ENCODE data around the gene ARIH1.
"Not testable (repeated sequence)": the region's sequence is repeated elsewhere in the genome, so short reads cannot be mapped to it uniquely, and the experiment has no call there.

ARIH1 gene, protein sequence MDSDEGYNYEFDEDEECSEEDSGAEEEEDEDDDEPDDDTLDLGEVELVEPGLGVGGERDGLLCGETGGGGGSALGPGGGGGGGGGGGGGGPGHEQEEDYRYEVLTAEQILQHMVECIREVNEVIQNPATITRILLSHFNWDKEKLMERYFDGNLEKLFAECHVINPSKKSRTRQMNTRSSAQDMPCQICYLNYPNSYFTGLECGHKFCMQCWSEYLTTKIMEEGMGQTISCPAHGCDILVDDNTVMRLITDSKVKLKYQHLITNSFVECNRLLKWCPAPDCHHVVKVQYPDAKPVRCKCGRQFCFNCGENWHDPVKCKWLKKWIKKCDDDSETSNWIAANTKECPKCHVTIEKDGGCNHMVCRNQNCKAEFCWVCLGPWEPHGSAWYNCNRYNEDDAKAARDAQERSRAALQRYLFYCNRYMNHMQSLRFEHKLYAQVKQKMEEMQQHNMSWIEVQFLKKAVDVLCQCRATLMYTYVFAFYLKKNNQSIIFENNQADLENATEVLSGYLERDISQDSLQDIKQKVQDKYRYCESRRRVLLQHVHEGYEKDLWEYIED
- 168 to 217 reads per million in 2 donors for total RNA-seq

DNA sequence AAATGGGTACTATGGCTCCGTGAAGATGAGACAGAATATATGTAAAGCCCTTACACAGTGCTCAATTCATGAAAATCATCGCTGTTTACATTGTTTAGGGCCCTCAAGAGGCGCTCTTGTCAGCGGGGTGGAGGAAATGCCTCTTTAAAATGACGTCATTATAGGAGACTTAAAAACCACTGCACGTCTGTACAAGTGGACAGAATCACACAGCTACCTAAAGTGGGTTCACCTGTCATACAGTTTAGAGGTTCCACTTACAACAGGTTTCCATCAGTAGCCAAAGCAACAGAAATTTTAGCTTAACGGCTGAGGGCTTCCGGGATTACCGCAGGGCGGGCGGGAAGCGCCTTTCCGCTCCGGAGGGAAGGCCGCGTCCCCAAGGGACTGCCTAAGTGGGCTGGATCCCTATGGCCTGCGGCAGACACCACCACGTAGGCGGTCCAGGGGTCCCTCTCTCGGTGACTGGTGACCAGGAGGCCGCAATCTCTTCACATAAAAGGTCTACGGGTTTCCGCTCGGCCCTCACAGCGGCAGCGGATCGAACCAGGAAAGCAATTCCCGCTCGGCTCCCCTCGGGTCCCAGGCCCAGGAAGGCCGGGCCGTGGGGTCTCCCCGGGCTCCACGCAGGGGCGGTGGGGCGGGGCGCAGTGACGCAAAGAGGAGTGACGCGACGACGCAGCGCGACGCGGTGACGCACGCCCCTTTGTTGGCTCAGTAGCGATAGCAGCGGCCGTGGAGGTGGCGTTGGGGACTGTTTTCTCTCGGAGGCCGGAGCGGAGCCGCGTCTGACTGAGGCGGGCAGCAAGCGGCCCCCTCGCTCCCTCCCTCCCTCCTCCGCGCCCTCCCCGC, at the start of gene ARIH1:
Gene ARIH1 (plus strand): TSS at position 717 of the 852 bp plus-strand sequence. CDS start 310 bp downstream, outside the sequence.
- DNase-seq = peak; percentile 96

DNA sequence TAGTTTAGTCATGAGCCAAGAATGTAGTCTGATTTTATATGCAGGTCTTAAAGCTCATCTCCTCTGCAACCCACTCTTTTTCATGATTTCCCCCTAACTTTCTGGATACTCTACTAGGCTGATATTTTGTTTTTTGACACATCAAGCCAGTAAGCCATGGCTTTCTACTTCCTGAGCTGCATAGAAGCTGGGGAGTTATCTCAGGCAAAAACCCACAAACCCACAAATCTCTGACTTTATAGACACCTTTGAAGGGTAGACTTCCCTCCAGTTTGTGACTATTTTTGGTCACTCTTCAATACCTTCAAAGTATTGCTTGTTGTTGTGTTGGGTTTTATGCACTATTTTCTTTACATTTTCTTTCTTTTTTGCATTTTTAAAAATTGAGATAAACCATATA, 47.4 kb upstream of the ARIH1 start:
- DNase-seq = no peak

DNA sequence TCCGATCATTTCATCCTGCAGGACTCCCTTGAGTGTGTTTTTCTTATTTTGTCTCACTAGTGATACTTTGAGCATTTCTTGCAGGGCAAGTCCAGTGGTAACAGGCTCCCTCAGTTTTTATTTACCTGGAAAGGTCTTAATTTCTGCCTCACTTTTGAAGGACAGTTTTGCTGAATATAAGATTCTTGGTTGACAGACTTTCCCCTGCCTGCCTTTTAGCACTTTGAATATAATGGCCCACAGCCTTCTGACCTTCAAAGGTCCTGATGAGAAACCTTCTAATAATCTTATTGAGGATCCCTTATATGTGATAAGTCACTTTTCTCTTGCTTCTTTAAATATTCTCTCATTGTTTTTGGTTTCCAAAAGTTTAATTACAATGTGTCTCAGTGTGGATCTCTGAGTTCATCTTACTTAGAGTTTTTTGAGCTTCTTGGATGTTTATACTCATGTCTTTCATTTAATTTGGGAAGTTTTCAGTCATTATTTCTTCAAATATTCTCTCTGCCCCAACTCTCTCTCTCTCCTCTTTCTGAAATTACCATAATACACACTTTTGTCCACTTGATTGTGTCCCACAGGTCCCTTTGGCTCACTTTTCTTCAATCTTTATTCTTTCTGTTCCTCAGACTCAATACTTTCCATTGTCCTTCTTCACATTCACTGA, 36.3 kb upstream of the ARIH1 start:
- no peak for DNase-seq

DNA sequence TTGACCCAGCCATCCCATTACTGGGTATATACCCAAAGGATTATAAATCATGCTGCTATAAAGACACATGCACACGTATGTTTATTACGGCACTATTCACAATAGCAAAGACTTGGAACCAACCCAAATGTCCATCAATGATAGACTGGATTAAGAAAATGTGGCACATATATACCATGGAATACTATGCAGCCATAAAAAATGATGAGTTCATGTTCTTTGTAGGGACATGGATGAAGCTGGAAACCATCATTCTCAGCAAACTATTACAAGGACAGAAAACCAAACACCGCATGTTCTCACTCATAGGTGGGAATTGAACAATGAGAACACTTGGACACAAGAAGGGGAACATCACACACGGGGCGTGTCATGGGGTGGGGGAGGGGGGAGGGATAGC, 31.3 kb upstream of the ARIH1 start:
- not testable (repeated sequence) for DNase-seq

DNA sequence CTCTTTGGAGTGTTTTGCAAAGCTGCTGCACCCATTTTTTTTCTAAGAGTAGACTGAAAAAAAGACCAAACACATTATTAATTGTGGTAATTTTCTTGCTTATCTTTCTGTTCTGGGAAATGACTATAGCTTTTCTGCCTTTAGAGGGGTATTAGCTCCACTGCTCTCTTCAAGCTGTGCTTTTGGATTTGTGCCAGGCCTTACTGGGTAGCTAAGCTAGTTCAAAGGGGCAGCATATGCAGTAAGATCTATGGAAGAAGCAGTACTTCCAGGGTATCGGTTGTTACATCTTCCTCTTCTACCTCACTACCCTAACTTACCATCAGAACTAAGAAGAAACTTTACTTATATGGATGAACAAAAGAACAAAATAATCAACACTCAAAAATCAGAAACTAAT, 28.7 kb upstream of the ARIH1 start:
- no peak for DNase-seq

DNA sequence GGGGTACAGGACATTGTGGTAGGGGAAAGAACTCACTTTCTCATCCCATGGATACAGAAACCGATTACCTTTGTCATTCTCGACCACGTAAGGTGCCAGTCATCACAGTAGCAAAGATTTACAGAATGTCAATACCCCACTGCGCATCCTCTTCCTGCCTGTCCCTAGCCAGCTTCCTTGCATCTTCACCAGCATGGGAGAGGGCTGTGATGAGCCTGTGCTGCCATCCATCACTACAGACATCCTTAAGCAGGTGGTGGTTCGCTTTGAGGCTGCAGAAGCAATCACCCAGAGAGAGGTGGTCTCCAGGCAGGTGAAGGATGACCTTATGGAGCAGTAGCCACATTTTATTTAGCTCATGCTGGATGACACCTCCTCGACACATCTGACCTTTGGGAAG, 23.3 kb upstream of the ARIH1 start:
- no peak for DNase-seq

DNA sequence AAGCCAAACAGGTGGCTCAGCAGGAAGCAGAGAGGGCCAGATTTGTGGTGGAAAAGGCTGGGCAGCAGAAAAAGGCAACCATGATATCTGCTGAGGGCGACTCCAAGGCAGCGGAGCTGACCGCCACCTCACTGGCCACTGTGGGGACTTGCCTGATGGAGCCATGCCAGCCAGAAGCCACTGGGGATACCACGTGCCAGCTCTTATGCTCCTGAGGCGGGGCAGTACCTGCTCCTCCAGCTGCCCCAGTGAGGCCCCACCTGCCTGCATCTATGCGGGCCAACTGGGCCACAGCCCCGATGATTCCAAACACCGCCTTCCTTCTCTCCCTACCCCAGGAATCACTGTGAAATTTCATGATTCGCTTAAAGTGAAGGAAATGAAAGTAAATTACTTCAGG, 22.9 kb upstream of the ARIH1 start:
- DNase-seq = no peak

DNA sequence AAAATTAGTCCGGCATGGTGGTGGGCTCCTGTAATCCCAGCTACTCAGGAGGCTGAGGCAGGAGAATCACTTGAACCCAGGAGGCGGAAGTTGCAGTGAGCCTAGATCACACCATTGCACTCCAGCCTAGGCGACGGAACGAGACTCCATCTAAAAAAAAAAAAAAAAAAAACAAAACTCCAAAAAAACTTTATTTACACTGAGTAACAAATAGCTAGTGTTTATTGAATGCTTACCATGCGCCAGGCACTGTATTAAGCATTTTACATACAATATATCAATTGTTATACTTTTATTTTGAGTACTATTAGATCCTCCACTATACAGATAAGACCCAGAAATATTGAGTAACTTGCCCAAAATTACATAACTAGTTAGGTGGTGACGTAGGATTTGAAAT, 17.4 kb upstream of the ARIH1 start:
- DNase-seq = no peak

DNA sequence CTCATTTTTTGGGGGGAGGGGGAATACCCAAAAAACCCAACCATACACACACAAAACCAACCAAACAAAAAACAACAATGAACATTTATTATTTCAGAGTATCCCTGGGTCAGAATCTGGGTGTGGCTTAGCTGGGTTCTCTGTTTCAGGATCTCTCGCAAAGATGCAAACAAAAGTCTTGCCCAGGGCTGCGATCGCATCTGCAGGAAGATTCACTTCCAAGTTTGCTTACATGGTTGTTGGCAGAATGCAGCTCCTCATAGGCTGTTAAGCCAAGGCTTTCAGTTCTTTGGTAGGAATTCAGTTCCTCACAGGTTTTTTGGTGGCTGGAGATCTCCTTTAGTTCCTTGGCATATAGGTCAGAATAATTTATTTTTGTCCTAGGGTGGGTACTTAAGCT, 13.7 kb upstream of the ARIH1 start:
- DNase-seq = no peak

DNA sequence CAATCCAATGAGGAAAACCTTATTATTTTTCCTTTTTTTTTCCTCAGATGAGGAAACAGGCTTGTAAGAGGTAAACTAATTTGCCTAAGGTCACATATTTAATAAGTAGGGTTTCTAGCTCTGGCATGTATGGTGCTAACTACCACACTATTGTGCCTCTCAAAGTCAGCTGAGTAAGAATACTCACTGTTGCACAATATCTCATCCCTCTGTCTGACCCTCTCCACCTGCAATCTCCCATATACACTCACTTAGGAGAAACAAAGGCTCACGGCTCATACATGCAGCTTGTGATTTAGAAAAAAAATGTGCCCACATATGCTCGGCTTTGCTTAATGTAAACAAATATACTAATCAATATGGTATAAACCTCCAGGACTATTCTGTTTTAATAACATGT, 10.4 kb upstream of the ARIH1 start:
- DNase-seq = no peak

DNA sequence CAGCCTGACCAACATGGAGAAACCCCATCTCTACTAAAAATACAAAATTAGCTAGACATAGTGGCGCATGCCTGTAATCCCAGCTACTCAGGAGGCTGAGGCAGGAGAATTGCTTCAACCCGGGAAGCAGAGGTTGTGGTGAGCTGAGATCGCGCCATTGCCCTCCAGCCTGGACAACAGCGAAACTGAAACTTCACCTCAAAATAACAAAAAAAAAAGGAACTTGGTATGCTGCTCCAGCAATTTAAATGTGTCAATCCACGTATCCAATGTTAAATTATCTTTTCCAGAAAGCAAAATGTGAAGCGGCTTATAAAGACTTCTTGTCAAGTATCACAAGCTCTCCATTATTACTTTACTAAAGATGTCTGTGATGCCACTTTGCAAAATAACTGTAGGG, 9.9 kb upstream of the ARIH1 start:
- DNase-seq = no peak

DNA sequence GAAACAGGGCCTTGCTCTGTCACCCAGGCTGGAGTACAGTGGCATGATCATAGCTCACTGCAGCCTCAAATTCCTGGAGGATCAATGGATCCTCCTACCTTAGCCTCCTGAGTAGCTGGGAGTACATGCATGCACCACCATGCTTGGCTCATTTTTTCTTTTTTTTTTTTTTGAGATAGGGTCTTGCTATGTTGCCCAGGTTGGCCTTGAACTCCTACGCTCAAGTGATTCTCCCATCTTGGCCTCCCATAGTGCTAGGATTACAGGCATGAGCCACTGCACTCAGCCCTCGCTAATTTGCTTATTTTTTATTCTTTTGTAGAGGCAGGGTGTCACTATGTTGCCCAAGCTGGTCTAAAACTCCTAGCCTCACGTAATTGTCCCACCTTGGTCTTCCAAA, 6.0 kb upstream of the ARIH1 start:
- DNase-seq = no peak

DNA sequence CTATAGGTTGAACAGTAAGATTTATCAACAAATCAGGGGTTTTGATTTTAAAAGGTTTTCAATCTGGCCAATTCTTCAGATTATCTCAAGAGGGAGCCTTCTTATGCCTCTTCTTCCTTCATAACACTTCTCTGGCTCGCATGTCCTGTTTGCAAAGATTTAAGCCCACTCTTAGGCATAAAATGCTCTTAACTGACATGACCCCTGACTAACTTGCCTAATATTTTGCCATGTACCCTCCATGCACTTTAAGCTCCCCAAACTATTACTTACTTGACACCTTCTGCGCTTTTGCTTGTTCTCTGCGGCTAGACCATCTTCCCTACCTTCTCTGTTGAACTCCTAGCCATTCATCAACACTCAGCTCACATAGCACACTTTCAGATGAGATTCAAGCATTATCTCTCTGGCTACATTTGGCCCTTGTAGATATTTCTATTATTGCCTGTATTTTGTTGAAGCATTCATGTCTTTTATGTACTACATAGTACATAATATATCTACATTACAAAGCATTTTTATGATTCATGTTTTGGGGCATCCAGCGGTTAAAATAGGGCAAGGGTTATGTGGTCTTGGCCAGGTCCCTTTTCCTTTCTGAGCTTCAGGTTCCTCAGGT, 1.0 kb upstream of the ARIH1 start:
- DNase-seq = no peak

DNA sequence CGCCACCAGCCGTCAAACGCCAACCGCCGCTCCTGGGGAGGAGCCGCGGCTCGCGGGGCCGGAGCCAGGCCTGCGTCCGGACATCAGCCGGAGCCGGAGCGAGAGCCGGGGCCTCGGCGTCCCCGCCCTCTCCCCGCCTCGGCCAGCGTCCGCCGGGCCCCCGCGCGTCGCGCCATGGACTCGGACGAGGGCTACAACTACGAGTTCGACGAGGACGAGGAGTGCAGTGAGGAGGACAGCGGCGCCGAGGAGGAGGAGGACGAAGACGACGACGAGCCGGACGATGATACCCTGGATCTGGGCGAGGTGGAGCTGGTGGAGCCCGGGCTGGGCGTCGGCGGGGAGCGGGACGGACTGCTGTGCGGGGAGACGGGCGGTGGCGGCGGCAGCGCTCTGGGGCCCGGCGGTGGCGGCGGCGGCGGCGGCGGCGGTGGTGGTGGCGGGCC, 359 bp downstream of the ARIH1 start:
- DNase-seq = no peak

DNA sequence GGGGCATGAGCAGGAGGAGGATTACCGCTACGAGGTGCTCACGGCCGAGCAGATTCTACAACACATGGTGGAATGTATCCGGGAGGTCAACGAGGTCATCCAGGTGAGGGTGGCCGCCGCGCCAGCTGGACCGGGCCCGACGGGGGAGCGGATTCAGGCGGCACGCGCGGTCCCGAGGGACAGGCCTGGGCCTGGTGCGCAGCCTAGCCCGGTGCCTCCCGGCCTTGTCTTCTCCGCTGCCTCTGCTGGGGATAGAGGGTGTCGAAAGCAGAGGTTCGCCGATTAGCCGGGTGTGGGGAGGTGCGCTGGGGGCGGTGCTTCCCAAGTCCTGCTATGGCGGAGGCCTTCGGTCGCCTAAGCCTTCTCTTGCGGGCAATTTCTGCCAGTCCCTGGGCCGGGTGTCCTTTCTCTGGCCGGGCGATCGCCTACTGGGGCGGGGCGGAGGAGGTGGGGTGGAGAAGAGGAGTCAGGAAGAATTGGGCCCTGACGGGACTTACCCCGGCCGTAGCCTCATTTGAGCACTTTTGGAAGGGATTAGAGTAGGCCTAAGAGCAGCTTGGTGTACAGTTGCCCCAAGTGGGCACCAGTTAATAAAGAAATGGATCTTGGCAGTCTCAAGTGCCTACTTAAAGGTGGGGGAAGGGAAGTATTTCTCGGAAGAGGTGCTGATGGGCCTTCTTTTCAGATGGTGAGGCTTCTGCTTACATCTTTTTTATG, 940 bp downstream of the ARIH1 start:
- DNase-seq = peak; percentile 73

DNA sequence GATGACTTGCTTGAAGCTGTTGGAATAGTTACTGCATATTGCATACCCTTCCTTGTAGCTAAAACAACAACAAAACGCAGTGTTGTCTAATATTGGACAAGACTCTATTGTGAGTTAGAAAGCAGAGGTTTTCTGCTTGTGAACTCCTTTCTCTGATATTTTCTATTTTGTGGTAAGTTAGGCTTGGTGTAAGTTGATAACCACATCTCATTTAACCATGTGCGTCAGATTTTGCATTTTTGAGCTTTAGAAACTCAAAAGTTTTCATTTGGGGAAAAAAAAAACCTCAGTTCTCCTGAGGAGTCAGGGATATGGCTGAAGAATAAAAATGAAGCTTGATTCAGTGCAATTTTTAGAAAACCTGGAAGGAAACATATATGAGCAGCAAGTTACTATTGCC, 1.5 kb downstream of the ARIH1 start:
- DNase-seq = no peak

DNA sequence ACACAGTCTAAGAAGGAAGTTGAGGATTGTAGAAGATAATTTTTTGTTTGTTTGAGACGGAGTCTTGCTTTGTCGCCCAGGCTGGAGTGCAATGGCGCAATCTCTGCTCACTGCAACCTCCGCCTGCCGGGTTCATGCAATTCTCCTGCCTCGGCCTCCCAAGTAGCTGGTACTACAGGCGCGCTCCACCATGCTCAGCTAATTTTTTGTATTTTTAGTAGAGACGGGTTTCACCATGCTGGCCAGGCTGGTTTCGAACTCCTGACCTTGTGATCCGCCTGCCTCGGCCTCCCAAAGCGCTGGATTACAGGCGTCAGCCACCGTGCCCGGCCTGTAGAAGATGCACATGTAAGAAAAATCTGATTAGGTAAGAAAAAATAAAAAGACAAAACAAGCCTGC, 2.2 kb downstream of the ARIH1 start:
- not testable (repeated sequence) for DNase-seq

DNA sequence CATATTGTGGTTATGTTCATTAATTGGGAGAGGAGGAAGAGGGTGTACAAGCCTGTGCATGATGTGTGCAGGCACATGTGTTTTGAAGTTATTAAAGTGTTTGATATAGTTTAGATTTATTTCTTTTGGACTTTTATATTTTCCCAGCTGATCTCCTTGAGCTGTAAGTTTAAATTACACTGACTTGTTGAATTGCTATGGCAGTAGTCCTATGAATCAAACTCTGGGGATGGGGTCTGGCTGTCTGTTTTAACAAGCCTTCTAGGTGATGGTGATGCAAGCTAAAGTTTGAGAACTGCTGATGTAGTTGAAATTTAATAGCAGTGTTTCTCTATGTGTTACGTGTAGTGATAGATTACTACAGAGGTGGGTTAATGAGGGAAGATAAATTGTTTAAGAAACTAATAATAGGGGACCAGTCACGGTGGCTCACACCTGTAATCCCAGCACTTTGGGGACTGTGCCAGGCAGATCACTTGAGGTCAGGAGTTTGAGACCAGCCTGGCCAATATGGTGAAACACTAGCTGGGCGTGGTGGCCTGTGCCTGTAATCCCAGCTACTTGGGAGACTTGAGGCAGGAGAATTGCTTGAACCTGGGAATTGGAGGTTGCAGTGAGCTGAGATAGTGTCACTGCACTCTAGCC, 7.0 kb downstream of the ARIH1 start:
- DNase-seq = no peak

DNA sequence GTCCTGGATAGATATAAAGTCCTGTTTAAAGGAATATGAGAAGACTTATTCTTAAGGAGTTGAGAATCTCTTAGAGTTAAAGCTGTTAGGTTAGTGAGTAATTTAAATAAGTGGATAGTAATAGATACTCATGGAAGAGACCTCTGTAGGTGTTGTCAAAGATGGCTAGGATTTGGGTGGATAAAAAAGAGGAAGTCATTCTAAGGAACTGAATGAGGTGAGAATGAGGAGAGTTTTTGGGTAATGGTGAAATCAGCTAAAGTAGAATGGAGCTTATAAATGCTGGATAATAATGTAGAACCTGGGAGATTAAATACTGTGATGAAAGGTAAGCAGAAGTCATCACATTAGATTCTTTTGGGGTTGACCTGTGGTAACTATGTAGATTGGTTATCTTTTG, 8.1 kb downstream of the ARIH1 start:
- DNase-seq = no peak

DNA sequence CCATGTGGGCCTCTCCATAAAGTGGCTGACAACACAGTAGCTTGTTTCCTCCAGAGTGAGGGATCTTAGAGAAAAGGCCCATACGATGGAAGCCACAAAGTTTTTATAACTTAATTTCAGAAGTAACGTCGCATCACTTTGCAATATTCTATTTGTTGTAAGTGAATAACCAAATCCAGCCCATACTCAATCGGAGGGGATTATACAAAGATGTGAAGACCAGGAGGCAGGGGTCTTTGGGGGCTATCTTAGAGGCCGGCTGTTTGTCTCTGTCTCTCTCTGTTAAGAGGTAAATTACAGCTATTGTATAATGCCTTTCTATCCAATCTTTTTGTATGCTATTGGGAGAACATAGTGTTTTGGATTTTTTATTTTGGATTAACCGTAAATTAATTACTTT, 9.1 kb downstream of the ARIH1 start:
- DNase-seq = no peak

DNA sequence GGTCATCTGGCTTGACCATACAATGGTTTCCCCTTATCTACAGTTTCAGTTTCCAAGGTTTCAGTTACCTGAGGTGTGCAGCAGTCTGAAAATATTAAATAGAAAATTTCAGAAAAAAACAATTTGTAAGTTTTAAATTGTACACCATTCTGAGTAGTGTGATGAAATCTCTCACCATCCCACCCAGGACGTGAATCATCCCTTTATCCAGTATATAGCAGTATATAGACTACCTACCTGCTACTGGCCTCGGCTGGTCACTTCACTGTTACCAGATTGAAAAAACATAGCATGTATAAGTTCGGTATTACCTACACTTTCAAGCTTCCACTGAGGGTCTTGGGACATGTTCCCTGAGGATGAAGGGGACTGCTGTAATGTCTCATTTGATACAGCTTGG, 12.0 kb downstream of the ARIH1 start:
- no peak for DNase-seq
